Fibroblast of lung (primary cell): ENCODE measurements around the gene NR2F2. TPM values are rescaled to one million over a fixed set of nuclear protein-coding genes. Genes with fewer than 3 reads are reported as not detected.

ENCODE experiments used
- DNase-seq, 2 donors: peaks; one replicate each; pipeline versions ENCODE4 v3.0.0 to v3.0.0-alpha.2; 2010; ENCODE audit warnings: low read depth in 2 of 2
- H2AFZ ChIP-seq: 2 replicates; pipeline ENCODE4 v1.5.1; 2012; ENCODE audit warnings: low read length, control low read depth, inconsistent platforms
- H3K27ac ChIP-seq: 2 replicates; pipeline ENCODE4 v1.5.1; 2011; ENCODE audit warnings: low read length, control low read depth; ENCODE audit not compliant: insufficient read depth
- H3K27me3 ChIP-seq: 2 replicates; pipeline ENCODE4 v1.5.1; 2011; ENCODE audit warnings: mild to moderate bottlenecking, low read length; ENCODE audit not compliant: control insufficient read depth, insufficient read depth
- H3K36me3 ChIP-seq: 2 replicates; pipeline ENCODE4 v1.5.1; 2011; ENCODE audit warnings: low read length; ENCODE audit not compliant: control insufficient read depth, insufficient read depth
- H3K4me1 ChIP-seq: 2 replicates; pipeline ENCODE4 v1.5.1; 2011; ENCODE audit warnings: low read length; ENCODE audit not compliant: control insufficient read depth, insufficient read depth; ENCODE audit errors: extremely low read depth
- H3K4me2 ChIP-seq: 2 replicates; pipeline ENCODE4 v1.5.1; 2011; ENCODE audit warnings: low read length, control low read depth; ENCODE audit not compliant: insufficient read depth; ENCODE audit errors: extremely low read depth
- H3K4me3 ChIP-seq, 4 experiments: fragments of 200-600 bp in 1 of 4; sonication (generic) in 1 of 4; replicated peaks in 1 of 4; 2 replicates each; pipeline ENCODE4 v1.5.1; 2011 to 2016; ENCODE audit warnings: low read length in 4 of 4, low read depth in 3 of 4, mild to moderate bottlenecking in 3 of 4, control low read depth in 2 of 4, inconsistent platforms in 1 of 4, mixed read lengths in 1 of 4; ENCODE audit not compliant: insufficient read depth in 1 of 4; ENCODE audit errors: control extremely low read depth in 1 of 4
- H3K79me2 ChIP-seq: 2 replicates; pipeline ENCODE4 v1.5.1; 2012; ENCODE audit warnings: mild to moderate bottlenecking, low read length, inconsistent platforms; ENCODE audit not compliant: control insufficient read depth, insufficient read depth
- H3K9ac ChIP-seq: 2 replicates; pipeline ENCODE4 v1.5.1; 2011; ENCODE audit warnings: mild to moderate bottlenecking, low read length, control low read depth; ENCODE audit not compliant: insufficient read depth
- H3K9me3 ChIP-seq: 2 replicates; pipeline ENCODE4 v1.5.1; 2012; ENCODE audit warnings: low read depth, low read length; ENCODE audit not compliant: control insufficient read depth, insufficient read depth
- H4K20me1 ChIP-seq: 2 replicates; pipeline ENCODE4 v1.5.1; 2011; ENCODE audit warnings: low read length; ENCODE audit not compliant: control insufficient read depth, insufficient read depth; ENCODE audit errors: extremely low read depth
- CTCF ChIP-seq, 2 donors: IDR thresholded peaks in 1 of 2; conservative IDR thresholded peaks in 1 of 2; 1 replicate in 1 of 2; 2 replicates in 1 of 2; pipeline ENCODE4 v1.5.1; 2011 to 2012; ENCODE audit warnings: low read length in 2 of 2, control low read depth in 1 of 2, inconsistent platforms in 1 of 2, low read depth in 1 of 2, mild to moderate bottlenecking in 1 of 2
- EZH2 ChIP-seq: IDR thresholded peaks from 2 replicates; pipeline ENCODE4 v1.5.1; 2012; ENCODE audit warnings: low read length, control low read depth, mild to moderate bottlenecking; ENCODE audit errors: missing control alignments
- polyA plus RNA-seq, 2 donors: library from polyadenylated mRNA; depleted of rRNA in 1 of 2; stranded (reverse) in 1 of 2; unstranded in 1 of 2; fragments of >200 nt; gene quantifications; 2 replicates each; pipeline ENCODE4 v1.2.1, GENCODE V29; 2011 to 2012; ENCODE audit warnings: missing spikeins in 1 of 2
- total RNA-seq: library from RNA; depleted of rRNA; stranded (reverse); fragments of >200 nt; gene quantifications from 2 replicates; pipeline ENCODE4 v1.2.1, GENCODE V29; 2014

Gene NR2F2
- total and polyA plus RNA-seq, 2 donors (not counting 1 experiment from before 2014, with no cell fraction given) = 15.7 to 130 TPM

GRCh38 chr15:96354731-96355567 is 24.4 kb downstream of the NR2F2 start:
- H4K20me1 ChIP-seq = no peaks in the 10 kb centered on the region
- peak overlapping the region; percentile 74 for H3K4me2 ChIP-seq
- H3K9me3 ChIP-seq = no peaks in the 10 kb centered on the region
- peak; percentile 89 to 93 for DNase-seq
- TF ChIP-seq CTCF (conservative IDR thresholded peaks at IDR 0.05 in 1 of 2, IDR thresholded peaks at IDR 0.05 in 1 of 2; ENCODE audit: low read depth in 1 of 2, low read length in 2 of 2) (peak; percentile 59 to 63), EZH2 (no peak)
- H3K27ac ChIP-seq = peak overlapping the region; percentile 79
- peak overlapping the region; percentile 43 to 82 (median 62) for H3K4me3 ChIP-seq
- H3K4me1 ChIP-seq = peaks cover 10% of the 10 kb centered on the region
- H3K27me3 ChIP-seq = no peaks in the 10 kb centered on the region
- no peak overlapping the region for H2AFZ ChIP-seq
- peak overlapping the region; percentile 87 for H3K9ac ChIP-seq
- H3K79me2 ChIP-seq = peaks cover 86% of the 10 kb centered on the region
- peaks cover 8% of the 10 kb centered on the region for H3K36me3 ChIP-seq

- Histone ChIP-seq H3K36me3 (peaks cover 8% of the 10 kb centered on the region), H3K27me3 (no peaks in the 10 kb centered on the region), H3K9ac (peak overlapping the region; percentile 16), H3K79me2 (peaks cover 79% of the 10 kb centered on the region), H3K4me1 (peaks cover 10% of the 10 kb centered on the region), H3K4me3 (peak overlapping the region; percentile 7 to 82 (median 46)), H2AFZ (no peak overlapping the region), H3K9me3 (no peaks in the 10 kb centered on the region), H3K27ac (peak overlapping the region; percentile 58), H4K20me1 (no peaks in the 10 kb centered on the region), H3K4me2 (peak overlapping the region; percentile 74)
- no peak for DNase-seq
- TF ChIP-seq CTCF (conservative IDR thresholded peaks at IDR 0.05 in 1 of 2, IDR thresholded peaks at IDR 0.05 in 1 of 2; ENCODE audit: low read depth in 1 of 2, low read length in 2 of 2) (no peak), EZH2 (no peak)
Measured at GRCh38 chr15:96355568-96356187, 25.2 kb downstream of the NR2F2 start.
